ENCODE results near the gene CSMD2. TPM values are rescaled to one million over a fixed set of nuclear protein-coding genes. Genes with fewer than 3 reads are reported as not detected.

The CSMD2 gene
- total and polyA plus RNA-seq, 2 of the 8 experiments (the other 6 are each of a cell fraction or from before 2014, with no cell fraction given) = 7.0 to 14.7 TPM

- Histone ChIP-seq H3K27me3 (replicated peaks in 1 of 4; ENCODE audit: control insufficient read depth in 3 of 4, extremely low read depth in 1 of 4, insufficient read depth in 3 of 4, low read length in 3 of 4) (no peaks in the 10 kb centered on the region), H2BK120ac (replicated peaks; ENCODE audit: low read depth, low read length) (no peak overlapping the region), H2AK5ac (ENCODE audit: low read depth, low read length) (no peak overlapping the region), H2BK15ac (ENCODE audit: low read length) (no peak overlapping the region), H4K91ac (replicated peaks; ENCODE audit: insufficient read length, low read length) (no peak overlapping the region), H3K56ac (replicated peaks; ENCODE audit: insufficient read length, low read depth, low read length) (no peak overlapping the region), H4K8ac (ENCODE audit: extremely low read depth, insufficient read depth, low read length) (no peak overlapping the region), H4K5ac (ENCODE audit: insufficient read length, low read depth, low read length) (no peak overlapping the region), H3K27ac (ENCODE audit: low read depth, low read length) (no peak overlapping the region), H3K4ac (replicated peaks; ENCODE audit: insufficient read length, low read depth, low read length) (no peak overlapping the region), H2BK12ac (ENCODE audit: low read depth, low read length) (no peak overlapping the region), H3K4me3 (ENCODE audit: extremely low read depth in 1 of 4, insufficient read depth in 2 of 4, low read depth in 3 of 4, low read length in 4 of 4) (no peak overlapping the region), H3K79me2 (ENCODE audit: control insufficient read depth in 1 of 2, insufficient read depth in 2 of 2, low read length in 2 of 2) (no peaks in the 10 kb centered on the region), H3K79me1 (ENCODE audit: low read depth, low read length) (no peaks in the 10 kb centered on the region; the same call in 1 of the 2 replicates), H3K18ac (ENCODE audit: extremely low read depth, low read length) (no peak overlapping the region), H3K4me1 (replicated peaks in 1 of 4; ENCODE audit: control insufficient read depth in 3 of 4, insufficient read depth in 4 of 4, low read length in 3 of 4) (no peaks in the 10 kb centered on the region), H2BK20ac (ENCODE audit: low read length) (no peak overlapping the region), H2BK5ac (ENCODE audit: low read depth, low read length) (no peak overlapping the region), H3K23me2 (ENCODE audit: low read depth, low read length) (no peaks in the 10 kb centered on the region), H3K9me3 (ENCODE audit: insufficient read depth in 2 of 2, low read depth in 1 of 2, low read length in 1 of 2) (no peaks in the 10 kb centered on the region), H4K20me1 (replicated peaks in 1 of 2; ENCODE audit: control insufficient read depth in 1 of 2, insufficient read depth in 2 of 2, low read length in 2 of 2) (no peaks in the 10 kb centered on the region), H2AFZ (ENCODE audit: low read length) (no peak overlapping the region), H3K4me2 (ENCODE audit: insufficient read depth in 1 of 2, low read depth in 2 of 2, low read length in 2 of 2) (no peak overlapping the region), H3K36me3 (ENCODE audit: control insufficient read depth in 2 of 4, insufficient read depth in 4 of 4, low read length in 3 of 4) (peaks cover 0 to 7% (median 4%) of the 10 kb centered on the region in 4 experiments; a peak in 4 of 8 replicates), H3K14ac (ENCODE audit: insufficient read length) (no peak overlapping the region), H3K9ac (replicated peaks in 1 of 4; ENCODE audit: extremely low read depth in 1 of 4, low read depth in 3 of 4, low read length in 3 of 4) (no peak overlapping the region), H3K23ac (ENCODE audit: insufficient read length) (no peak overlapping the region)
- DNase-seq (ENCODE audit: low read depth in 1 of 2, low spot score in 2 of 2) (no peak), FAIRE-seq (no peak)
- WGBS, 2 experiments (ENCODE audit: extremely low coverage in 1 of 2, insufficient coverage in 1 of 2, insufficient read length in 1 of 2, insufficient replicate concordance in 2 of 2, low coverage in 1 of 2, low lambda C conversion rate in 2 of 2, missing lambda C conversion rate in 1 of 2) = 84% methylated on average over 7 of the region's 7 CpGs; no CpG with 5 or more reads in 1 of the 2 experiments
- ChIA-PET POLR2A (ENCODE audit: partially characterized antibody) (no interaction called here), CTCF (ENCODE audit: partially characterized antibody) (no interaction called here)
- TF ChIP-seq BRCA1 (IDR thresholded peaks at IDR 0.05; ENCODE audit: low read depth, low read length) (no peak), SIX5 (IDR thresholded peaks at IDR 0.05; ENCODE audit: low read depth, low read length) (no peak), TAF7 (optimal IDR thresholded peaks at IDR 0.05; ENCODE audit: borderline replicate concordance, low read depth, low read length) (no peak), SAP30 (IDR thresholded peaks at IDR 0.05; ENCODE audit: insufficient read depth, insufficient replicate concordance, low read length) (no peak), KDM4A (IDR thresholded peaks at IDR 0.05; ENCODE audit: low read depth, low read length, severe bottlenecking) (no peak), SUZ12 (IDR thresholded peaks at IDR 0.05; ENCODE audit: low read length) (no peak), ATF2 (IDR thresholded peaks at IDR 0.05; ENCODE audit: low read length) (no peak), ATF3 (IDR thresholded peaks at IDR 0.05; ENCODE audit: insufficient read depth, low read depth, low read length) (no peak), SIRT6 (IDR thresholded peaks at IDR 0.05; ENCODE audit: low read length) (no peak), BACH1 (IDR thresholded peaks at IDR 0.05; ENCODE audit: low read length) (no peak)
Observed at GRCh38 chr1:33782776-33783175, 382.3 kb downstream of the CSMD2 start.
